HG03175 (cell line): Measurements from ENCODE around the gene MAP3K5.

Experiments used
- ATAC-seq: cut with Tn5 transposase; IDR thresholded peaks from one replicate; pipeline ENCODE4 v1.9.1; 2021; ENCODE audit warnings: mild to moderate bottlenecking, moderate library complexity; ENCODE audit not compliant: unreplicated experiment

Gene MAP3K5

GRCh38 chr6:136654086-136654485 lies 138.2 kb downstream of the MAP3K5 start:
- ATAC-seq = no peak

- no peak for ATAC-seq
Measured at GRCh38 chr6:136652656-136653055, 139.6 kb downstream of the MAP3K5 start.

GRCh38 chr6:136651982-136652381 lies 140.3 kb downstream of the MAP3K5 start:
- no peak for ATAC-seq

GRCh38 chr6:136647363-136647852 lies 144.9 kb downstream of the MAP3K5 start:
- peak; percentile 75 for ATAC-seq

- ATAC-seq = no peak
Measured at GRCh38 chr6:136646377-136646776, 145.9 kb downstream of the MAP3K5 start.

GRCh38 chr6:136644597-136644952 lies 147.7 kb downstream of the MAP3K5 start:
- ATAC-seq = no peak

- peak; percentile 51 for ATAC-seq
Measured at GRCh38 chr6:136643850-136644596, 148.3 kb downstream of the MAP3K5 start.

GRCh38 chr6:136641873-136642465 lies 150.3 kb downstream of the MAP3K5 start:
- ATAC-seq = no peak

- ATAC-seq = no peak
Measured at GRCh38 chr6:136641166-136641565, 151.1 kb downstream of the MAP3K5 start.

GRCh38 chr6:136640132-136640915 lies 152.0 kb downstream of the MAP3K5 start:
- no peak for ATAC-seq

GRCh38 chr6:136639702-136640101 lies 152.6 kb downstream of the MAP3K5 start:
- ATAC-seq = no peak

GRCh38 chr6:136635615-136636014 lies 156.7 kb downstream of the MAP3K5 start:
- no peak for ATAC-seq

- no peak for ATAC-seq
Measured at GRCh38 chr6:136633355-136633754, 158.9 kb downstream of the MAP3K5 start.

- no peak for ATAC-seq
Measured at GRCh38 chr6:136628996-136629395, 163.3 kb downstream of the MAP3K5 start.

GRCh38 chr6:136627191-136627590 lies 165.1 kb downstream of the MAP3K5 start:
- ATAC-seq = no peak

GRCh38 chr6:136625293-136625692 lies 167.0 kb downstream of the MAP3K5 start:
- no peak for ATAC-seq

GRCh38 chr6:136624347-136624746 lies 167.9 kb downstream of the MAP3K5 start:
- no peak for ATAC-seq

- ATAC-seq = no peak
Measured at GRCh38 chr6:136618086-136618485, 174.2 kb downstream of the MAP3K5 start.

- ATAC-seq = no peak
Measured at GRCh38 chr6:136616527-136616926, 175.8 kb downstream of the MAP3K5 start.

- ATAC-seq = no peak
Measured at GRCh38 chr6:136614994-136615393, 177.3 kb downstream of the MAP3K5 start.

- no peak for ATAC-seq
Measured at GRCh38 chr6:136614350-136614749, 177.9 kb downstream of the MAP3K5 start.

GRCh38 chr6:136613477-136613876 lies 178.8 kb downstream of the MAP3K5 start:
- ATAC-seq = no peak
